Forelimb muscle (tissue), 1 donor: ENCODE data around the gene PKP4. TPM values are rescaled to one million over a fixed set of nuclear protein-coding genes. Genes with fewer than 3 reads are reported as not detected.

ENCODE experiments used
- DNase-seq: peaks from one replicate; pipeline ENCODE4 v3.0.0-alpha.2; 2013; ENCODE audit warnings: low read depth
- polyA plus RNA-seq: library from polyadenylated mRNA; unstranded; fragments of 120-200 nt; gene quantifications from one replicate; pipeline ENCODE4 v1.2.1, GENCODE V29; 2013; ENCODE audit not compliant: insufficient read length

Gene PKP4
- polyA plus RNA-seq, 1 donor: 27.0 TPM

DNA sequence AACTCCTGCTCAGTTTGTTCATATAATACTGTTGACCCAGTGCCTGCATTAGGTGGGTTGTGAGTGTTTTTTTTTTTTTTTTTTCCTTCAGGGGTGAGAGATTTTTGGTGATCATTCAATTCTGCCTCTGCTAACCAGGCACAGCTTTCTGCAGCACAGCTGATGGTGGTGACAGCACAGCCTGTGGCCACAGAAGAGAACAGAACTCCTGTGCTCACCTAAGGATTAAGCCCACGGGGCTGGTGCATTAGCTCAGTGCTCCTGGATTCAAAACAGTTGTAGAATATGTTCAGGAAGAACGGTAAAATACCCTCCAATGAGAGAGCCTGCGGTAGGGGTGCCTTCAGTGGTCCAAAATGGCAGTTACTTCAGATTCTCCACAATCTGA is 42.0 kb downstream of the PKP4 start:
- no peak for DNase-seq

DNA sequence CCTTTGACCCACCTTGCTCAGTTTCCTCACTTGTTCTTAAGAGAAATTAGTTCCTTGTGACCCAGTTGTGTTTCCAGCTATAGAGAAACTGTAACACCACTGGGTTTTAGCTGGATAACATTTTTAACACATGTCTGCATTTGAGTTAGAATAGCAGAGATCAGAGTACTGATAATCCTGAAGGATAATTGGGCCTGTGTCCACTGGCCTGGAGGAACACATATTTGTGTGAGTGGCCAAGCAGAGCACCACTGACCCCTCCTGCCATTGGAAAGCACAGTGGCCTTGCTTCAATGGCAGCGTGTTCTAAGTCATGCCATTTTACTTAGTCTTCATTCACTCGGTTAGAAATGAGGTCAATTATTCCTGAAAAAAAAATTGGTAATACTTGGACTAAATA is 42.6 kb downstream of the PKP4 start:
- DNase-seq: no peak

DNA sequence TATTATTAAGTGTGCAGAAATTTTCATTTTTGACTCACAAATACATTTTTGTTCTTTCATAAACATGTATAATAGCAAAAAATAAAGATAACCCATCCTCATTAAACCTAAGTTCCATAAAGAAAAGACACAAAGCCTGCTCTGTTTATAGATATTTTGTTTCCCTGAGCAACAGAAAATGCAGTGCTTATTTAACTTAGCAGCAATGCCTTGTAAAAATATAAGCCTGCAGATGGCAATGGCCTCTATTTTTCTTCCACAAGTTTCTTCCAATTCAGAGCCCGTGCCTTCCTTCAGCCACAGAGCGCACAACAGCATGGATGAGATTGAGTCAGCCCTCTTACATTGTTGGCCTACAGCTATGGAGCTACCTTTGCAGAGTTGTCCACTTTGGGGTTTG is 43.6 kb downstream of the PKP4 start:
- DNase-seq: no peak

DNA sequence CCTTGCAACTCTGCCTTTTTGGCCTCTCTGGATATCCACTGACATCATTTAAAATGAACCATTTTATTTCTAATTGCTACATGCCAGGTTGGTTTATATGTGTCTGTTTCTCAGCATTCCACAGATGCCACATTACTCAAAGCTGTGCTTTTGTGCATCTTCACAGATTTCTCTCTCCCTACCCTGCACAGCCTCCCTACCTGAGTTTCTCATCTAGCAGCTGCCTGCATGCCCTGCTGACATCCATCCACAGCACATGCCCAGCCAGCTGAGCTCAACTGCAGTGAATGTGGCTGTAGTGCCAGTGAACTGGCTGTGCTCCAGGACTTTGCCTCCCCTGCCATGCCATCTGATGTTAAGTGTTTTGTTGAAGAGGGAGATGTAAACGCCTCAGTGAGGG is 44.5 kb downstream of the PKP4 start:
- DNase-seq: no peak

DNA sequence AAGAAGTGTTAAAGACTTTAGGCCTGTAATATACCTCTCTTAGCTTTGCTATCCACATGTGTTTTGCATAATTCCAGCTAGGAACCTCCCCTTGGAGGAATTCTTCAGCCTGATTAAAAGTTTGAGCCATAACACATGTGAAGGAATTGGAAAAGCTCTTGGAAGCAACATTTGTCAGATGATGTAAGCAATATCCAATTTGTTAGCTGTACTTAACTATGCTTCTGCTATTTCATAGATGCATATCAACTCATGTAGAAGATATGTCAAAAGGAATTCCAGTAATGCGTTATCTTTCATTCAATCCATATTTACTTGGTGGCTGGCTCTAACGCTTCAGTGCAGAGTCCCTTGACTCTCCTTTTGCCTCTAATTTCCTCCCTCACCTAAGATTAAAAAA is 46.2 kb downstream of the PKP4 start:
- peak; percentile 35 for DNase-seq

DNA sequence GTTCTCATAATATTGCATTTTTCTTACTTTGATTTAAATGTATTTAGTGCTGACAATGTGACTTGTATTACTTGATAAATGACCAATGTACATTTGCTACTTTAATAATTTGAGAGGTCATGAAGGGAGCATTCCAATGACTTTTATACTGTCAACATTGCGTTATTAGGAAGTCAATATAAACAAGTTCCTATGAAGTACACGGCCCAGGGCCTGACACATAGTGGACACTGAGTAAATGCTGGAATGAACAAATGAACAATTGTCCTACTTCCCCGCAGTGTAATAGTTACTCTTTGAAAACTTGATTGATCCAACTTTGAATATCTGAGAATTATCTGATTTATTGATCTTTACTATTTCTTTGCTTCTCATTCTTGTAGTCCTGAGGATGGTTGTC is 47.3 kb downstream of the PKP4 start:
- DNase-seq: no peak

DNA sequence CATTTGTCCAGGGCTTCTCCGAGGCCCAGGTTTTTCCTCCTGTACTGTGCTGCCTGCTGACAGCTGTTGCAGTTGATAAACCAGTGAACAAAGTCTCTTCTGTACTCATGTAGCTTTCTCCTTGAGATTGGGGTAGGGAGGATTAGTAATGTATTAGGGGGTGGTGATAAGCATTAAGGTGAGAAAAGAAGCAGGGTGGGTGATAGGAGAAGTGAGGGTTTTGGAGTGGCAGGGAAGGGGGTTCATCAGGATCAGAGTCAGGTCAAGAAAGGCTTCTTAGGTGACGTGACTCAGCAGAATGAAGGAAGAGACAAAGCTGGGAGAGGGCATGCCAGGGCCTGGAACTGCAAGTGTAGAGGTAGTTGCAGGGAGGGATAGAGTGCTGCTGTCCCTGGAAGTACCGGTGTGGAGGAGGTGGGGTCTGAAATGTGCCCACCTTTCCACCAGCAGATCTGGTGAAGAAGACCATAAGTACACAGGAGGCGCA is 48.7 kb downstream of the PKP4 start:
- no peak for DNase-seq

DNA sequence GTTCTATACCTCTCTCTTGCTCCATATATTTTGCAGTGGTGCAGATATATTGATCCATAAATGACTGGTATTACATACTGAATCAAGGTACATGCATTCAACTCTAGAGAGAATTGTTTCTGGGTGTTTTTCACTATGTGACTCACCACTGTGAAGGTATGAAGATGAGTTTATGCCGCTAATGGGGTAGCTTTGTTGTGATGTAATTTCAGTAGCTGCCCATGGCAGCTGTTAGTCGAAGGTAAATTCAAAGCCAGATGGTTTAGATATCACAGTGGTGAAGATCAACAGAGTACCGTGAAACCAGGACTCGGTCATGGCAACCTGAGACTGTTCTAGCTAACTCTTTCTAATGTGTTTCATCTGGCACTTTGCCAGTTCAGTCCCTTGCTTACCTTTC is 50.4 kb downstream of the PKP4 start:
- no peak for DNase-seq

DNA sequence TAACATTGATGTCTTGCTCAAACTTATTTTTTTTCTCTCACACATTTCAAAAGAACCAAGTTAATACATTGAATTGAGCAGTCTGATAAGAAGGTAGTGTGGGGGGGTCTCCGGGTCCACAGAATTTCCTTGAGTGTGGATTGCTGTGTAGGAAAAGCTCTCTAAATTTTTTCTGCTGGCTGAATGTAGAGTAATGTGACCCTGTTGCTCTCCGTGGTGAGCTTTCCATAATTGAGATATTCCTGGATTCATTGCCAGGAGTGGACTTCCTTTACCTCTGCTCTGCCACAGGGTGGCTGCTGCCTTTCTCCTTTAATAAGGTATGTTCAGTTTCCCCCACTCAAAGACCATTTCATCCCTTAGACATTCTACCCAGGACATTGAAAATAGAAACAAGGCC is 50.9 kb downstream of the PKP4 start:
- DNase-seq: no peak

DNA sequence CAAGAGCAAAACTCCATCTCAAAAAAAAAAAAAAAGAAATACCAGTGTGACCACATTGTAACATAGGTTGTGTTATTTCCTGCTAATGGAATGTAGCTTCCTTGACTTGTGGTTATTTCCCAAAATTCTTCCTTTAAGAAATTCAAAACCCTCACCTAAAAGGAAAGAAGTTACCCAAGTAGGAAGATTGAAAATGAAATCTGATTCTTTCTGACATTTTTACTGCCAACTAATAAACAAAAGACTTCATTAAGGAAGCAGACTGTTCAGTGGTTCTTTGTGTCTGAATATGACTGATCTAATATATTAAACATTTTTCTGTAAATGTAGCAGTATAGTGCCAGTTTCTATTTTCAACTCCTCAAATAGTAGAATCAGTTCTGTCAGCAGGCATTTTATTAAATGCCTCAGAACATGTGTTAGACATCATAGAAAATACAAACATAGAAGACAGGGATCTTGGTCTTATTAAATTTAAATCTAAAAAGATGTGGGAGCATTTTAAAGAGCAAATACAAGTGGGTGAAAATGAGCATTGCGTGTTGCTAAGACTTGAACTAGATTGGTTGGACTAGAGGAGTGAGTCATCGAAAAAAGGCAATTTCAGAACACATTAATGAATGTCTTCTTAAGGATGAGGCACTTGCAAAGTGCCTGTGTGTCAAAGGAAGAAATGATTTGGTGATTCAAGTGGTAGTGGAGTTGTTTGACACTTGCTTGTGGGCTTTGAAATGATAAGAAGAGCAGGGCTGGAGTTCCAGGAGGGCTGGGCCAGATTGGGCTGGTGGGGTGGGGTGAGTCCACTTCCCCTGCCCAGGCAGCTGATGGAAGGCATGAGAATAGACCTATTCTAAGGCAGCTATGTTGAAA is 53.4 kb downstream of the PKP4 start:
- DNase-seq: no peak

DNA sequence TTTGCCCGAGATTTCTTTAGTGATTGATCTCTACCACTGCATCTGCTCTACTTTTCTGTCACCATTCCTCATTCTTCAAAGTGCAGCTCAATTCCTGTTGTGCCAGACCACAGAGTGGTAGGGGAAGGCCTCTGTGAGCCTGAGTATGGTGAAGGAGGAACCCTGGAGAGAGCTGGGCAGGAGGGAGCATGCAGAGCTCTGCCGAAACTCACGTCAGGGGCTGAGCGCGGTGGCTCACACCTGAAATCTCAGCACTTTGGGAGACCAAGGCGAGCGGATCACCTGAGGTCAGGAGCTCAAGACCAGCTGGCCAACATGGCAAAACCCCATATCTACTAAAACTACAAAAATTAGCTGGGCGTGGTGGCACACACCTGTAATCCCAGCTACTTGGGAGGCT is 54.1 kb downstream of the PKP4 start:
- no peak for DNase-seq

DNA sequence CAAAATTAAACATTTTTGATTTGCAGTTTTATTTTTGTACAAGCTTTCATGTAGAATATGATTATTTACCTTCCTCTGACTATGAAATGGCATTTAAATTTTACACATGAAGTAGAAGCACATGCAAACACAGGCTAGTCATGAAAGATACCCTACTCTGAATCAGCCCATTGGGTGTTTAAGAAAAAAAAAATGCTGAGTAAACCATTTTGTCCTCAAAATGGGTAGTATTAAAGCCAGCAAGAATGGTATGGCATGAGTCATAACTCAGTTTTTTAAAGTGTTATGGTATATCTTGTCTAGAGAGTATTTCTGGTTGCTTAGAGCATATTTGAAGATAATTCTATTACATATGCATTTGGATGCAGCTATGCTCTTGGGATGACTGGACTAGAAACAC is 55.0 kb downstream of the PKP4 start:
- no peak for DNase-seq

DNA sequence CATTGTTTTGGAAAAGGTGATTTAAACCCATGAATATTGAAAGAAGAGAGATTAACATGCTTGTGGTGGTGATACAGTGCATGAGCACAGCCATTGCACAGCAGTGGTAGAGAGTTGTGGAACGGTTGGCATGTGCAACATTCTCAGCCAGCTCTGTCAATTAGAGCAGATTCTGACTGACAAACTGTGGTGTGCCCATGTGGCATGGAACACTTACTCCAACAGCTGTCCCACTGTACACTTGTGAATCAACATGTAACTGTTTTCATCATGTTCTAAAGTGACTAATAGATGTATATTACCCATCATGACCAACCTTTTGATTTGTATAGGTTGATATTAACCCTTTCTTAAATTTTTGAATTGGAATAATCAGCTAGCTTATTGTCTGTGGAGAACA is 55.6 kb downstream of the PKP4 start:
- no peak for DNase-seq

DNA sequence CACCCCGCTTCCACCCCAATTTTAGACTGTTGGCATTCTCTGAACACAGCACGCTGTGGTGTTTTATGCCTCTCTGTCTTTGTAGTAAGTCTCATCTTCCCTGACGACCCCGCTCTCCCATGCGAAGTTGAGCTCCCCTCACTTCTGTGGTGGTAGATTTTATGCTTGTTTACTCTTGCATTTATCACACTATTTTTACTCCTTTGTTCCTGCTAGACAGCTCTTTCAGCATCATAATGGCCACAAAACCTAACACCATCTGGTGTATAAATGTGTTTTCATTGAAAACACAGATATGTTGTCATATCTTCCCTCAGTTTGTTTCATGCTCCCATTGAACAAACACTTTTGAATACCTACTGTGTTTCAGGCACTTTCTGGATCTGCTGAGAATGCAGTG is 57.1 kb downstream of the PKP4 start:
- DNase-seq: no peak

DNA sequence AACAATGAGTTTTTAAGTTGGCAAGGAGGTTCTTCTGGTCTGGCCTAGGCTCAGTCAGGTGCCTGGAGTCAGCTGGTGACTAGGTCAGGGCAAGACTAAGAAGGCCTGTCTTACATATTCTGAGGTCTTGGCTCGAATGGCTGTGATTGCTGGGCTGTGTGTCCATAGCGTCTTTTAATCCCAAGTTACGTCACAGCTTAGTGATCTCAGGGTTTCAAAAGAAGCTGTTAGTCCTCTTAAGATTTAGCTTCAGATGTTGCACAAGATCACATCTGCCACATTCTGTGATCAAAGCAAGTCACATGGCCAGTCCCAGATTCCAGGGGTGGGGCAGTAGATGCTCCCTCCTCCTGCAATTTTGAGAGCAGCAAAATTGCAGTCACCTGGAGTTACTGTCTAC is 61.3 kb downstream of the PKP4 start:
- no peak for DNase-seq

DNA sequence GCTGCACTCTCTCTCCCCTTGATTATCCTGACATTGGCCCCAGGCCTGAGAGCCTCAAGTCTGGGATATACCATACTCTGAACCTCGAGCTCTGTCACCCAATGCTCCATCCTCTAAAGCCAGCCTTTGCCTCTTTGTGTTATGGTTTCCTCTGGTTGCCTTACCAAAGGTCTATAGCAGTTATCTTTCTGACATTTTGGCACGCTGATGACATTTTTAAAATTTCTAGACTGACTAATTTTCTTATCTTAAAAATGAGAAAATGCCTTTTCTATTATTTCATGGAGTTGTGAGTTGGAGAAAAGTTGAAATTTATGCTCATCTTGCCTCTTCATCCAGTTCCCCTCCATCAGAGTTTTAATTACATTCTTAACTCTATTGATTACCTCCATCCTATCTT is 62.7 kb downstream of the PKP4 start:
- DNase-seq: no peak

DNA sequence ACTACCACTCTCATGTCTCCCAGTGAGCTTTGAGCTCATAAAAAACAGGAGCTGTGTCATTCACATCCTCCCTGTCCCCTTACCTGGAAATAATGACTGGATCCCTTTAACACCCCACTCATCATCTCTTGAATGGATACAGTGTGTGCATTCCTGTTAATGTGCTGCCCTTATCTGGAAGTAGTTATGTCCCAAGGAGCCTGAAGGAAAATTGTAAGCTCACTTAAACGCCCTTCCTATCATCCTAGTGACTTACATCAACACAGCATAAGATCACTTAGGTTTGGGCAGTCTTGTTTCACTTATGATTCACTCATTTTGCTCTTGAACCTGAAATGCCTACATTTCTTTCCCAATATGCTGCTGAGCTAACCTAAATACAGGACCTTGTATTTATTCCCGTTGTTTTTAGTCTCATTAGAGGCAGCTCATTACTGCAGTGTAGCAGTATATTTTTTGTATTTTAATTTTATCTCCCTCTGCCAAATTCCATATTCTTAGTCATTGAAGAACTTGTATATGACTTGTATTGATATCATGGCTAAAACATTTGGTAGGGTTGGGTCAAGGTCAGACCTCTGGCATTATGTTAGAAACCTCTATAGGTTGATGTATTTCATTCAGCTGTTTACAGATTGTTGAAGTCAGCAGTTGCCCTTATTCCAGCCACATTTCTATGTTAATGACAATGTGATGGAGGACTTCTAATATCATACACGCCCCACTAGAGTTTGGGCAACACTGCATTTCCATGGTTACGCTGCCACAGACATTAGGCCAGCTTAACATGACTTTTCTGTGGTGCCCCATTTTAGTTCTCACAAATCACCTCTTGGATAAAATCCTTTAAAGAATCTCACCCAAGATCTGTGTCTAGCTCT is 72.9 kb downstream of the PKP4 start:
- DNase-seq: no peak

DNA sequence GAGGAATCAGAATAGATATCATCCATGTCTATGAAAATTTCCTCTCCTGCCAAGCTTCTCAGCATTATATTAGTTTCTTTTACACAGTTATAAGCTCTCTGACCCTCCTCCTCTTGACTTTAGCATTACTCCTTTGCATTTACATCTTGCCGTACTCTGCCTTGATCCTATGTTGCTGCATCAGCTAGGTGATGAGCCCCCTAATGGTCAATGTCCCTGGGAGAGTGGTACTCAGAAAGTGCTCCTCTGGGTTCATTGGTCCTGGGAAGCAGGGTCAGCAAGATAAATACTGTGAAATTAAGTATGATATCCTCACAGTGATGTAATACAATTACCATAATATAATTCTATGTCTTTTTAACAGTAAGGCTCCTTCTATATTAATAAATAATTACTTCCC is 74.1 kb downstream of the PKP4 start:
- no peak for DNase-seq

DNA sequence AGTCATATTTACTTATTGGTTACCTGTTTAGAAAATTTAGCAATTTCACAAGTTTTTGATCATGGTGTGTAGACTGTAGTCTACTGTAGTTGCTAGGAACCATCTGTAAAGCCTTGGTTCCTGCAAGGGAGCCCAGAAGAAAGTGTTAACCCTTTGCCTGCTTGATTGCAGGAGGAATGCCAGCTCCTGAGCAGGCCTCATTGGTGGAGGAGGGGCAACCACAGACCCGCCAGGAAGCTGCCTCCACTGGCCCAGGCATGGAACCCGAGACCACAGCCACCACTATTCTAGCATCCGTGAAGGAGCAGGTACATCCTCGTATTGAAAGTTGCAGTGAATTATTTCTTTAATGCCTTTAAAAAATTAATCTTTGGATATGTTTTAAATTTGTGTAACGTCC is 76.3 kb downstream of the PKP4 start:
- DNase-seq: no peak

DNA sequence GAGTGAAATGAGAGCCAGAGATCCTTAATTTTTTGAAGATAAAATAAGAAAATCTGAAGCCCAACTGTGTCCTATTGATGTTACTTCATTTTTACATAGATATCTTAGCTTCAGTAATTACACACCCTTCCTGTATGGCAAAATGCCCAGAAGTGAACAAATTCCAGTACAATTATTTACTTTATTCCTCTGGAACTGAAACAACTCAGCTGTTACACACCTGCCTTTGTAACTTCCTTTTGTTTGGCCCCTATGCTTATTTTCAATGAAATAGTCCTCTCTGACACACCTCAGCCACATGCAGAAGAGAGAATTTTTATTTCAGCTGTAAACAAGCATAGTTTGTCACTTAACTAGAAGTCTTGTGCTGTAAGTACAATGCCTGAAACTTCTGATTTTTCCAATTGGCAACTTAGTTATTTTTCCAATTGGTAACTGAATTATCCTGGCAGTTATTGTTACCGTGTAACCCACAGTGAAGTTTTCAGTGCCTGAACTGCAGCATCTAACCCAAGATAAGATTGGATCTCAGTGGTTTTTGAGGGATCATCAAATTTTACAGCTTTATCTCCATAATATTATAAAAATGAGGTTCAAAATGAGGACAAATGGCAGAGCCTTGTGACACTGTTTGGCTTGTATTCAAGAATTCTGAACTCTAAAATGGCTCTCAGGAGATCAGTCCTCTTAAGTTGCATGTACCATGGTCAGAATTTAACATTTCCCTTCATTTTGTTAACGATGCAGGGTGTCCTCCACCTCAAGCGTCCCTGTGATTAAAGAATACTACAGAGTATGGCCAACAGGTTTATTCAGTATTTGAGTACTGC is 82.6 kb downstream of the PKP4 start:
- peak; percentile 19 for DNase-seq

DNA sequence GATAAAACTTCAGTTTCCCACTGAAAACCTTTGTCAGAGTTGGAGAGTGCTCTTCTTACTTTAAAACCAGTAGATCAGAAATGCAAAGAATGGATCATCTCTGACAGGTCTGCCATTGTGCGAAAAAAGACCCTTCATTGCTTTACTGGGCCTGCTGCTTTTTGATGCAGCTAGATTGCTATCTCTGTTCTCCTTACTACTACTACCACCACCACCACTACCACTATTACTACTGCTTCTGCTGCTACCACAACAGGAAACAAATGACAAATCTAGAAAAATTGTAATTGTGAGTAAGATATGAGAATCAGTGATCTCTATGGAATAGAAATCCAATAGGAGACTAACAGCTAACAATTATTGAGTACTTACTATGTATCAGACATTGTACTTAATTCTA is 85.8 kb downstream of the PKP4 start:
- no peak for DNase-seq

DNA sequence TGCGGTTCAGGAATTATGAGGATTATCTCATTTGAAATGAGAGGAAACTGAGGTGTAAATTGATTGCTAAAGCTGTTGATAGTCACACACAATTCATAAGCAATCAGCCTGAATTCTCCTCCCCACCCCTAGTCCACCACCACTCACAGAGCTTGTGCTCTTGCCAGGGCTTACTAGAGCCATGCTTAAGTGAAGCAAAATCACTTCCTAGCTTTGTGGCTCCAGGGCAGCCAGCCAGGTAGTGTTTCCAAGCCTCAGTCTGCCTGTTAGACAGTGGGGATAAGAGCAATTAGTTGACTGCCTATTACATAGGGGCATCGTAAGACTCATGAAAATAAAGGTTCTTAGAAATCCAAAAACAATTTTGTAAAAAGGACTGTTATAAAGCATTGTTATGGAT is 87.2 kb downstream of the PKP4 start:
- no peak for DNase-seq
